SK-N-SH treated with all-trans-retinoic acid at 6 μM for 48 hours (cell line): ENCODE data around the gene TIA1.

Experiments
- ARNTL ChIP-seq: fragments of 450-650 bp; formaldehyde crosslinking; IDR thresholded peaks from 2 replicates; pipeline ENCODE4 v1.5.0; 2020; ENCODE audit warnings: low read depth, mild to moderate bottlenecking, moderate library complexity, borderline replicate concordance
- BACH2 ChIP-seq: fragments of 250-450 bp; sonication (Bioruptor Pico); IDR thresholded peaks from 2 replicates; pipeline ENCODE4 v1.9.0; 2021; ENCODE audit warnings: mild to moderate bottlenecking, borderline replicate concordance
- CREB5 ChIP-seq: fragments of 250-450 bp; sonication (Bioruptor Pico); IDR thresholded peaks from 2 replicates; pipeline ENCODE4 v1.5.1; 2020; ENCODE audit warnings: low read depth, mild to moderate bottlenecking, moderate library complexity
- GLIS3 ChIP-seq: fragments of 250-450 bp; sonication (Bioruptor Pico); IDR thresholded peaks from 2 replicates; pipeline ENCODE4 v1.5.0; 2020; ENCODE audit warnings: mild to moderate bottlenecking, moderate library complexity
- ISL1 ChIP-seq: fragments of 250-450 bp; sonication (Bioruptor Pico); IDR thresholded peaks from 2 replicates; pipeline ENCODE4 v2.1.2; 2022; ENCODE audit warnings: mild to moderate bottlenecking, moderate library complexity
- POU6F1 ChIP-seq: fragments of 250-450 bp; sonication (Bioruptor Pico); IDR thresholded peaks from 2 replicates; pipeline ENCODE4 v1.8.0; 2021; ENCODE audit warnings: low read depth, mild to moderate bottlenecking, moderate library complexity, borderline replicate concordance
- RARB ChIP-seq: fragments of 250-450 bp; sonication (Bioruptor Pico); IDR thresholded peaks from 2 replicates; pipeline ENCODE4 v1.8.0; 2021; ENCODE audit warnings: mild to moderate bottlenecking, moderate library complexity
- SNAI2 ChIP-seq: fragments of 250-450 bp; sonication (Bioruptor Pico); IDR thresholded peaks from 2 replicates; pipeline ENCODE4 v1.5.0; 2020; ENCODE audit warnings: mild to moderate bottlenecking, moderate library complexity
- TOX ChIP-seq: fragments of 250-450 bp; sonication (Bioruptor Pico); IDR thresholded peaks from 2 replicates; pipeline ENCODE4 v1.8.0; 2021; ENCODE audit warnings: mild to moderate bottlenecking, moderate library complexity, borderline replicate concordance
- TSHZ2 ChIP-seq: fragments of 250-450 bp; sonication (Bioruptor Pico); IDR thresholded peaks from 2 replicates; pipeline ENCODE4 v1.5.0; 2020; ENCODE audit warnings: mild to moderate bottlenecking, moderate library complexity
- ZFP30 ChIP-seq: fragments of 450-650 bp; formaldehyde crosslinking; IDR thresholded peaks from 2 replicates; pipeline ENCODE4 v1.5.0; 2022; ENCODE audit warnings: mild to moderate bottlenecking, moderate library complexity
- ZNF565 ChIP-seq: fragments of 450-650 bp; formaldehyde crosslinking; conservative IDR thresholded peaks from 2 replicates; pipeline ENCODE4 v1.5.0; 2020; ENCODE audit warnings: low read depth, mild to moderate bottlenecking, moderate library complexity
- ZNF70 ChIP-seq: fragments of 450-650 bp; formaldehyde crosslinking; IDR thresholded peaks from 2 replicates; pipeline ENCODE4 v1.5.0; 2020; ENCODE audit warnings: mild to moderate bottlenecking, moderate library complexity
- TF ChIP-seq, protein P1 (sequence below): fragments of 250-450 bp; sonication (Bioruptor Pico); IDR thresholded peaks from 2 replicates; pipeline ENCODE4 v1.5.1; 2021; ENCODE audit warnings: mild to moderate bottlenecking, moderate library complexity

GRCh38 chr2:70214365-70214764, 34.1 kb downstream of the TIA1 start:
- no peak for TF ChIP-seq RARB (CRISPR knock-in tag)
- TF ChIP-seq ZNF565 = no peak
- TF ChIP-seq ISL1 (CRISPR knock-in tag) = no peak
- TF ChIP-seq BACH2 = no peak
- TF ChIP-seq ARNTL (CRISPR knock-in tag) = no peak
- no peak for TF ChIP-seq POU6F1 (CRISPR knock-in tag)
- no peak for TF ChIP-seq SNAI2
- TF ChIP-seq TOX = no peak
- no peak for TF ChIP-seq ZNF70
- no peak for TF ChIP-seq ZFP30
- no peak for TF ChIP-seq TSHZ2 (CRISPR knock-in tag)
- no peak for TF ChIP-seq CREB5 (CRISPR knock-in tag)
- TF ChIP-seq, protein P1, sequence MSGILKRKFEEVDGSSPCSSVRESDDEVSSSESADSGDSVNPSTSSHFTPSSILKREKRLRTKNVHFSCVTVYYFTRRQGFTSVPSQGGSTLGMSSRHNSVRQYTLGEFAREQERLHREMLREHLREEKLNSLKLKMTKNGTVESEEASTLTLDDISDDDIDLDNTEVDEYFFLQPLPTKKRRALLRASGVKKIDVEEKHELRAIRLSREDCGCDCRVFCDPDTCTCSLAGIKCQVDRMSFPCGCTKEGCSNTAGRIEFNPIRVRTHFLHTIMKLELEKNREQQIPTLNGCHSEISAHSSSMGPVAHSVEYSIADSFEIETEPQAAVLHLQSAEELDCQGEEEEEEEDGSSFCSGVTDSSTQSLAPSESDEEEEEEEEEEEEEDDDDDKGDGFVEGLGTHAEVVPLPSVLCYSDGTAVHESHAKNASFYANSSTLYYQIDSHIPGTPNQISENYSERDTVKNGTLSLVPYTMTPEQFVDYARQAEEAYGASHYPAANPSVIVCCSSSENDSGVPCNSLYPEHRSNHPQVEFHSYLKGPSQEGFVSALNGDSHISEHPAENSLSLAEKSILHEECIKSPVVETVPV (CRISPR knock-in tag) = no peak
- TF ChIP-seq GLIS3 (CRISPR knock-in tag) = no peak
